ENCODE results near the gene SKAP1. TPM values are rescaled to one million over a fixed set of nuclear protein-coding genes. Genes with fewer than 3 reads are reported as not detected.

The SKAP1 gene
- total and polyA plus RNA-seq, 2 experiments from 2014 or later = 0.36 TPM; not detected in 1

DNA sequence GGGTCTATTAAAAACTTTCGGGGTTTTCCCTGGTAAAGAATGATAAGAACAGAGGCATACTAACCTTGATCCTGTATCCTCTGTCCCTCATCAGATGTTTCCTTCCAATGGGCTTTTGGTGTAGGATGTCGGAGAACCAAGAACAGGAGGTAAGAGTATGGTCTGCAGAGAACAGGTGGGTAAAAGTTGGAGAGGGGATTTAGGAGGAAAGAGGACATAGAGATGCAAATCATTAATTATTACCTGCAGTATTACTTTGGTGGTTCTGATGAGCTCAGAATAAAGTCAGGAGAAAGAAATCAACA lies 318.1 kb downstream of the SKAP1 start:
- H3K9me3 ChIP-seq (ENCODE audit: low read depth) = no peaks in the 10 kb centered on the region
- no peak overlapping the region for H3K4me3 ChIP-seq
- peaks cover 5% of the 10 kb centered on the region for H3K4me1 ChIP-seq (ENCODE audit: low read depth)
- no peak for DNase-seq (ENCODE audit: low read depth in 1 of 2, low spot score in 1 of 2)
- TF ChIP-seq, protein P1, sequence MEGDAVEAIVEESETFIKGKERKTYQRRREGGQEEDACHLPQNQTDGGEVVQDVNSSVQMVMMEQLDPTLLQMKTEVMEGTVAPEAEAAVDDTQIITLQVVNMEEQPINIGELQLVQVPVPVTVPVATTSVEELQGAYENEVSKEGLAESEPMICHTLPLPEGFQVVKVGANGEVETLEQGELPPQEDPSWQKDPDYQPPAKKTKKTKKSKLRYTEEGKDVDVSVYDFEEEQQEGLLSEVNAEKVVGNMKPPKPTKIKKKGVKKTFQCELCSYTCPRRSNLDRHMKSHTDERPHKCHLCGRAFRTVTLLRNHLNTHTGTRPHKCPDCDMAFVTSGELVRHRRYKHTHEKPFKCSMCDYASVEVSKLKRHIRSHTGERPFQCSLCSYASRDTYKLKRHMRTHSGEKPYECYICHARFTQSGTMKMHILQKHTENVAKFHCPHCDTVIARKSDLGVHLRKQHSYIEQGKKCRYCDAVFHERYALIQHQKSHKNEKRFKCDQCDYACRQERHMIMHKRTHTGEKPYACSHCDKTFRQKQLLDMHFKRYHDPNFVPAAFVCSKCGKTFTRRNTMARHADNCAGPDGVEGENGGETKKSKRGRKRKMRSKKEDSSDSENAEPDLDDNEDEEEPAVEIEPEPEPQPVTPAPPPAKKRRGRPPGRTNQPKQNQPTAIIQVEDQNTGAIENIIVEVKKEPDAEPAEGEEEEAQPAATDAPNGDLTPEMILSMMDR (IDR thresholded peaks at IDR 0.05; ENCODE audit: low read depth, low read length) = no peak
- H3K27me3 ChIP-seq = no peaks in the 10 kb centered on the region
- H3K27ac ChIP-seq = no peak overlapping the region
- no peaks in the 10 kb centered on the region for H3K36me3 ChIP-seq

DNA sequence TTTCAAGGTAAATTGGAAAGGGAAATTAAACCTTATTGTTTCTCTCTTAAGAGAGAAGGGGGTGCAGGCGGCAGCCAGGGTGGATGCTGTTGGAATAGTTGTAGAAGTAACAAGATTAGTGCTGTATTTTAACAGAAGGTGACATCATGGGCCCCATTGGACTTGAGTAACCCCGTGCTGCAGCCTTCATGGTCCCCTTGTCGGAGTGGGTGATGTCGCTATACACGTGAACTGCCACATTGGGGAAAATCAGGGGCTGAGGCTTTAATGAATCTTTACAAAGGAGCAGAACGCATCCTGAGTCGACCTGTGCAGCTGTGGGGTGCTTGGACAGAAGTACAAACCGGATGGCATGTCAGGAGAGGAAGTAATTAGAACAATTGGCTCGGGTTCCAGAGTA lies 319.3 kb downstream of the SKAP1 start:
- Histone ChIP-seq H3K4me3 (no peak overlapping the region), H3K36me3 (no peaks in the 10 kb centered on the region), H3K4me1 (ENCODE audit: low read depth) (peaks cover 5% of the 10 kb centered on the region), H3K27me3 (no peaks in the 10 kb centered on the region), H3K27ac (no peak overlapping the region), H3K9me3 (ENCODE audit: low read depth) (no peaks in the 10 kb centered on the region)
- TF ChIP-seq, protein P1 (IDR thresholded peaks at IDR 0.05; ENCODE audit: low read depth, low read length) = no peak
- no peak for DNase-seq (ENCODE audit: low read depth in 1 of 2, low spot score in 1 of 2)

DNA sequence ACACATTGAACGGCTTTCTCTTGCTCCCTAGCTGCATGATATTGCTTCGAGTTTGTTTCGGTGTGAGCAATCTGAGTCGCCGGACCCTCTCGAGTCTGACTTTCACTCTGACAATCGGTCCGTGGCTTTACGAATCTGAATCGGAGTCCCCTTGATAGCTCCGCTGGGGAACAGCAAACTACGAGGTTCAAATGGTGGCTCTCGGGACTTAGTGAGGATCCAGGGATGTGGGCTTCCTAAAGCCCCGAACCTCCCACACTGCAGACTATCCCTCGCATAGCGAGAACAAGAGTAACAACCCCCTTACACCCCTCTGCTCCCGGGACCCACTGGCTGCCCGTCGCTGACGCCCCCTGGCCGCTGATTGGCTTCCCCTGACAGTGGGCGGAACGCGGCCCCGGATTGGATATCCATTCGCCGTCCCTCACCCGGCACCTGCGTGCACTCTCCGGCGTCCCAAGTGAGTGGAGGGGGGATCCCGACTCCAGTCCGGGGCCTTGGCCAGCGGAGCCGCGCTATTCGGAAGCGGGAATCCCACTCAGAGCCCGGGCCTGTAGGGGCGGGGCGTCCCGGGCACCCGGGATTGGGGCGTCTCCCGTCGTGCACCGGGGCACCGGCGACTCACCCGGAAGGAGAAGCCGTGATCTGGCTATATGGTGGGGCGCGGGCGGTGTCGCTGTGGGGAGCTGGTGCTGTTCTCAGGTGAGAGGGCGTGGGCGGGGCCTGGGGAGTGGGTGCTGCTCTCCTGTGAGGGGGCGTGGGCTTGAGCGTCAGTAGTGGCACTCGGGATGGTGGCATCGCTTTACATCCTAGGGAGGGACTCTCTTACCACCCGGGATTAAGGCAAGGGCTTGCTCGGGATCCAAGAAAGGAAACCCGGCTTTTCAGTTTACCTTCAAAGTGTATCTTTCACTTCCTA lies 322.6 kb downstream of the SKAP1 start, which contains the start of gene SNX11:
TSS of gene SNX11 (plus strand) at position 630 of the 919 bp plus-strand sequence. CDS start 4,278 bp downstream, outside the sequence.
- peak; percentile 85 to 95 for DNase-seq (ENCODE audit: low read depth in 1 of 2, low spot score in 1 of 2)
- H3K36me3 ChIP-seq = no peaks in the 10 kb centered on the region
- TF ChIP-seq, protein P1 (IDR thresholded peaks at IDR 0.05; ENCODE audit: low read depth, low read length) = no peak
- H3K27ac ChIP-seq = peak within 1 kb of the TSS; percentile 78
- no peaks in the 10 kb centered on the region for H3K9me3 ChIP-seq (ENCODE audit: low read depth)
- H3K4me3 ChIP-seq = peak within 1 kb of the TSS; percentile 60
- peaks cover 5% of the 10 kb centered on the region for H3K4me1 ChIP-seq (ENCODE audit: low read depth)
- H3K27me3 ChIP-seq = no peaks in the 10 kb centered on the region

DNA sequence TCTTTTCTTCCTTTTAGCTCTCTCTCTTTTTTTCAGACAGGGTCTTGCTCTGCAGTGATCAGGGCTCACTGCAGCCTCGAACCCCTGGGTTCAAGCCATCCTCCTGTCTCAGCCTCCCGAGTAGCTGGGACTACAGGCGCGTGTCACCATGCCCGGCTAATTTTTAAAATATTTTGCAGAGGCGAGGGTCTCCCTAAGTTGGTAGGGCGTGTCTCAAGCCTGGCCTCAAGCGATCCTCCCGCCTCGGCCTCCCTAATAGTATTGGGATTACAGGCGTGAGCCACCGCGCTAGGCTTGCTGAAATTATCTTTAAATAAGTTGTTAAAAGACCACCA lies 323.2 kb downstream of the SKAP1 start:
- peaks cover 5% of the 10 kb centered on the region for H3K4me1 ChIP-seq (ENCODE audit: low read depth)
- H3K36me3 ChIP-seq = no peaks in the 10 kb centered on the region
- TF ChIP-seq, protein P1 (IDR thresholded peaks at IDR 0.05; ENCODE audit: low read depth, low read length) = no peak
- no peaks in the 10 kb centered on the region for H3K27me3 ChIP-seq
- DNase-seq (ENCODE audit: low read depth in 1 of 2, low spot score in 1 of 2) = no peak
- H3K9me3 ChIP-seq (ENCODE audit: low read depth) = no peaks in the 10 kb centered on the region
- H3K27ac ChIP-seq = peak overlapping the region; percentile 78
- peak overlapping the region; percentile 60 for H3K4me3 ChIP-seq

DNA sequence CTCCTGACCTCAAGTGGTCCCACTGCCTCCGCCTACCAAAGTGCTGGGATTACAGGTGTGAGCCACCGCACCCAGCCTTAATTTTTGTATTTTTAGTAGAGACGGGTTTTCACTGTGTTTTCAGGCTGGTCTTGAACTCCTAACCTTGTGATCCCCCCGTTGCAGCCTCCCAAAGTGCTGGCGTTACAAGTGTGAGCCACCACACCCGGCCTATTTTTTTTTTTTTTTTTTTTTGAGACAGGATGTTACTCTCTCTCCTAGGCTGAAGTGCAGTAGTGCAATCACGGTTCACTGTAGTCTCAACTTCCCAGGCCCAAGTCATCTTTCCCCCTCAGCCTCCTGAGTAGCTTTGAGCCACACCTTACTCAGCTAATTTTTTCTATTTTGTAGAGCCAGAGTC lies 325.6 kb downstream of the SKAP1 start:
- no peaks in the 10 kb centered on the region for H3K9me3 ChIP-seq (ENCODE audit: low read depth)
- H3K27ac ChIP-seq = no peak overlapping the region
- H3K36me3 ChIP-seq = no peaks in the 10 kb centered on the region
- TF ChIP-seq, protein P1 (IDR thresholded peaks at IDR 0.05; ENCODE audit: low read depth, low read length) = no peak
- H3K27me3 ChIP-seq = no peaks in the 10 kb centered on the region
- no peak for DNase-seq (ENCODE audit: low read depth in 1 of 2, low spot score in 1 of 2)
- H3K4me1 ChIP-seq (ENCODE audit: low read depth) = peaks cover 5% of the 10 kb centered on the region
- no peak overlapping the region for H3K4me3 ChIP-seq

All from cardiac muscle cell (in vitro differentiated cells and primary cell).